Measurements from ENCODE around the gene TBPL2. TPM values are rescaled to one million over a fixed set of nuclear protein-coding genes. Genes with fewer than 3 reads are reported as not detected.

The TBPL2 gene
- total and polyA plus RNA-seq, 2 experiments from 2014 or later: 0.23 to 0.27 TPM

- DNase-seq (ENCODE audit: low spot score): no peak
- Histone ChIP-seq H3K27ac (no peak overlapping the region), H3K4me1 (ENCODE audit: insufficient read depth) (no peaks in the 10 kb centered on the region), H4K20me1 (ENCODE audit: insufficient read depth, poor library complexity, severe bottlenecking) (no peaks in the 10 kb centered on the region), H2AFZ (no peak overlapping the region), H3K79me2 (no peaks in the 10 kb centered on the region), H3K9me3 (ENCODE audit: low read depth) (no peaks in the 10 kb centered on the region), H3K4me3 (no peak overlapping the region), H3K27me3 (no peaks in the 10 kb centered on the region), H3K9me2 (replicated peaks; ENCODE audit: insufficient read depth) (no peaks in the 10 kb centered on the region), H3K36me3 (replicated peaks; ENCODE audit: insufficient read depth, low read depth) (no peaks in the 10 kb centered on the region), H3K4me2 (no peak overlapping the region)
- TF ChIP-seq EZH2phosphoT487 (IDR thresholded peaks at IDR 0.05; ENCODE audit: low read depth, severe bottlenecking, unreplicated experiment) (no peak), CTCF (IDR thresholded peaks at IDR 0.05; ENCODE audit: poor library complexity) (no peak), EZH2 (IDR thresholded peaks at IDR 0.05; ENCODE audit: borderline replicate concordance) (no peak)
- 96% methylated on average over 1 of the region's 1 CpG for WGBS (ENCODE audit: low lambda C conversion rate, missing lambda C conversion rate)
Measured at GRCh38 chr14:55419663-55420062, 20.8 kb downstream of the TBPL2 start.

GRCh38 chr14:55418411-55418810 is 22.0 kb downstream of the TBPL2 start:
- no peaks in the 10 kb centered on the region for H3K4me1 ChIP-seq (ENCODE audit: insufficient read depth)
- no peaks in the 10 kb centered on the region for H3K9me2 ChIP-seq (replicated peaks; ENCODE audit: insufficient read depth)
- no peaks in the 10 kb centered on the region for H3K9me3 ChIP-seq (ENCODE audit: low read depth)
- no peak overlapping the region for H3K27ac ChIP-seq
- WGBS (ENCODE audit: low lambda C conversion rate, missing lambda C conversion rate): 74% methylated on average over 6 of the region's 6 CpGs
- H3K4me2 ChIP-seq: no peak overlapping the region
- no peak overlapping the region for H3K4me3 ChIP-seq
- H3K36me3 ChIP-seq (replicated peaks; ENCODE audit: insufficient read depth, low read depth): no peaks in the 10 kb centered on the region
- H3K27me3 ChIP-seq: no peaks in the 10 kb centered on the region
- H2AFZ ChIP-seq: no peak overlapping the region
- H4K20me1 ChIP-seq (ENCODE audit: insufficient read depth, poor library complexity, severe bottlenecking): no peaks in the 10 kb centered on the region
- H3K79me2 ChIP-seq: no peaks in the 10 kb centered on the region
- TF ChIP-seq EZH2phosphoT487 (IDR thresholded peaks at IDR 0.05; ENCODE audit: low read depth, severe bottlenecking, unreplicated experiment) (no peak), CTCF (IDR thresholded peaks at IDR 0.05; ENCODE audit: poor library complexity) (no peak), EZH2 (IDR thresholded peaks at IDR 0.05; ENCODE audit: borderline replicate concordance) (no peak)
- DNase-seq (ENCODE audit: low spot score): no peak

GRCh38 chr14:55417955-55418354 is 22.5 kb downstream of the TBPL2 start:
- Histone ChIP-seq H3K4me3 (no peak overlapping the region), H3K4me2 (no peak overlapping the region), H3K9me2 (replicated peaks; ENCODE audit: insufficient read depth) (no peaks in the 10 kb centered on the region), H4K20me1 (ENCODE audit: insufficient read depth, poor library complexity, severe bottlenecking) (no peaks in the 10 kb centered on the region), H2AFZ (no peak overlapping the region), H3K27me3 (no peaks in the 10 kb centered on the region), H3K27ac (no peak overlapping the region), H3K79me2 (no peaks in the 10 kb centered on the region), H3K4me1 (ENCODE audit: insufficient read depth) (no peaks in the 10 kb centered on the region), H3K9me3 (ENCODE audit: low read depth) (no peaks in the 10 kb centered on the region), H3K36me3 (replicated peaks; ENCODE audit: insufficient read depth, low read depth) (no peaks in the 10 kb centered on the region)
- TF ChIP-seq CTCF (IDR thresholded peaks at IDR 0.05; ENCODE audit: poor library complexity): no peak
- no peak for TF ChIP-seq EZH2phosphoT487 (IDR thresholded peaks at IDR 0.05; ENCODE audit: low read depth, severe bottlenecking, unreplicated experiment)
- TF ChIP-seq EZH2 (IDR thresholded peaks at IDR 0.05; ENCODE audit: borderline replicate concordance): no peak
- DNase-seq (ENCODE audit: low spot score): peak; percentile 16

- H3K4me1 ChIP-seq (ENCODE audit: insufficient read depth): peaks cover 4% of the 10 kb centered on the region
- H3K9me2 ChIP-seq (replicated peaks; ENCODE audit: insufficient read depth): no peaks in the 10 kb centered on the region
- H3K79me2 ChIP-seq: no peaks in the 10 kb centered on the region
- no peak overlapping the region for H3K4me2 ChIP-seq
- WGBS (ENCODE audit: low lambda C conversion rate, missing lambda C conversion rate): 35% methylated on average over 5 of the region's 5 CpGs
- H3K4me3 ChIP-seq: no peak overlapping the region
- H3K27ac ChIP-seq: no peak overlapping the region
- H3K9me3 ChIP-seq (ENCODE audit: low read depth): no peaks in the 10 kb centered on the region
- DNase-seq (ENCODE audit: low spot score): peak; percentile 34
- H4K20me1 ChIP-seq (ENCODE audit: insufficient read depth, poor library complexity, severe bottlenecking): no peaks in the 10 kb centered on the region
- H2AFZ ChIP-seq: no peak overlapping the region
- no peaks in the 10 kb centered on the region for H3K27me3 ChIP-seq
- no peaks in the 10 kb centered on the region for H3K36me3 ChIP-seq (replicated peaks; ENCODE audit: insufficient read depth, low read depth)
- TF ChIP-seq EZH2phosphoT487 (IDR thresholded peaks at IDR 0.05; ENCODE audit: low read depth, severe bottlenecking, unreplicated experiment) (no peak), CTCF (IDR thresholded peaks at IDR 0.05; ENCODE audit: poor library complexity) (peak; percentile 34), EZH2 (IDR thresholded peaks at IDR 0.05; ENCODE audit: borderline replicate concordance) (no peak)
Measured at GRCh38 chr14:55416866-55417265, 23.6 kb downstream of the TBPL2 start.
